UCSD-AML1 (cell line): ENCODE data around the gene PRKCH.
A peak's percentile ranks its signal among the peaks of the same experiment; 100 is the strongest.

Source experiments
- DNase-seq: peaks from one replicate; lab custom pipeline; 2025; ENCODE audit not compliant: unreplicated experiment; lab: John Stamatoyannopoulos, UW

The PRKCH gene

GRCh38 chr14:61505815-61506809 lies 184.7 kb downstream of the PRKCH start:
- no peak for DNase-seq

GRCh38 chr14:61508526-61508925 lies 187.1 kb downstream of the PRKCH start:
- DNase-seq = no peak

GRCh38 chr14:61510736-61511557 lies 189.6 kb downstream of the PRKCH start:
- DNase-seq = no peak

GRCh38 chr14:61511558-61511948 lies 190.2 kb downstream of the PRKCH start:
- no peak for DNase-seq

GRCh38 chr14:61512026-61512834 lies 190.9 kb downstream of the PRKCH start:
- no peak for DNase-seq

- no peak for DNase-seq
Measured at GRCh38 chr14:61513986-61514830, 192.8 kb downstream of the PRKCH start.

- no peak for DNase-seq
Measured at GRCh38 chr14:61514927-61515326, 193.5 kb downstream of the PRKCH start.

- DNase-seq = no peak
Measured at GRCh38 chr14:61515436-61516117, 194.2 kb downstream of the PRKCH start.

- no peak for DNase-seq
Measured at GRCh38 chr14:61516118-61516743, 194.9 kb downstream of the PRKCH start.

- no peak for DNase-seq
Measured at GRCh38 chr14:61516964-61517653, 195.7 kb downstream of the PRKCH start.

- DNase-seq = peak; percentile 16
Measured at GRCh38 chr14:61517911-61518384, 196.6 kb downstream of the PRKCH start.

GRCh38 chr14:61518403-61518802 lies 197.0 kb downstream of the PRKCH start:
- no peak for DNase-seq

GRCh38 chr14:61519106-61519505 lies 197.7 kb downstream of the PRKCH start:
- no peak for DNase-seq

GRCh38 chr14:61519735-61520134 lies 198.4 kb downstream of the PRKCH start:
- no peak for DNase-seq

- no peak for DNase-seq
Measured at GRCh38 chr14:61520576-61520975, 199.2 kb downstream of the PRKCH start.

GRCh38 chr14:61521773-61522172 lies 200.4 kb downstream of the PRKCH start:
- no peak for DNase-seq

GRCh38 chr14:61523751-61524150 lies 202.4 kb downstream of the PRKCH start:
- DNase-seq = no peak

GRCh38 chr14:61524211-61524806 lies 202.9 kb downstream of the PRKCH start:
- DNase-seq = no peak
